OCI-LY7 (cell line): ENCODE results near the gene ATP1B2. TPM values are rescaled to one million over a fixed set of nuclear protein-coding genes. Genes with fewer than 3 reads are reported as not detected.

Experiments used
- BruUV-seq: library from RNA; stranded (reverse); fragments of 400-500 nt; replicated peaks from 2 replicates; lab custom pipeline; 2021; lab: Mats Ljungman, UMichigan
- CTCF ChIA-PET: fragments of 300-600 bp; sonication (Branson Sonifier 250); formaldehyde crosslinking; loops from one replicate; lab custom pipeline; 2022; ENCODE audit warnings: antibody characterized with exemption; ENCODE audit not compliant: unreplicated experiment; lab: Charles Lee
- POLR2A ChIA-PET: fragments of 300-600 bp; sonication (Branson Sonifier 250); formaldehyde crosslinking; loops from one replicate; lab custom pipeline; 2022; ENCODE audit warnings: antibody characterized with exemption; lab: Charles Lee
- DNase-seq: peaks from one replicate; pipeline ENCODE4 v3.0.0-alpha.2; 2015; ENCODE audit warnings: low spot score
- H2AFZ ChIP-seq: fragments of 200-600 bp; sonication (generic), shearing (Covaris generic); 2 replicates; pipeline ENCODE4 v1.6.1; 2014; ENCODE audit warnings: mild to moderate bottlenecking, antibody characterized with exemption, low read length, moderate library complexity
- H3K27ac ChIP-seq: fragments of 200-600 bp; sonication (generic); 2 replicates; pipeline ENCODE4 v1.5.1; 2014; ENCODE audit warnings: mixed run types, low read depth, mild to moderate bottlenecking, moderate library complexity, low read length, inconsistent platforms; ENCODE audit not compliant: poor library complexity, severe bottlenecking
- H3K36me3 ChIP-seq: fragments of 200-600 bp; sonication (generic); 2 replicates; pipeline ENCODE4 v1.6.1; 2014; ENCODE audit warnings: mild to moderate bottlenecking, antibody characterized with exemption, low read length, moderate library complexity, mixed read lengths; ENCODE audit not compliant: insufficient read depth
- H3K4me1 ChIP-seq: fragments of 200-600 bp; sonication (generic); 2 replicates; pipeline ENCODE4 v1.5.1; 2014; ENCODE audit warnings: mild to moderate bottlenecking, low read length; ENCODE audit not compliant: insufficient read depth, poor library complexity, severe bottlenecking
- H3K4me2 ChIP-seq: fragments of 200-600 bp; sonication (generic); 2 replicates; pipeline ENCODE4 v1.6.1; 2014; ENCODE audit warnings: mild to moderate bottlenecking, low read length
- H3K4me3 ChIP-seq: fragments of 200-600 bp; sonication (generic); 2 replicates; pipeline ENCODE4 v1.5.1; 2014; ENCODE audit warnings: mild to moderate bottlenecking, low read depth, low read length; ENCODE audit not compliant: poor library complexity, severe bottlenecking
- H3K79me2 ChIP-seq: fragments of 200-600 bp; sonication (generic); 2 replicates; pipeline ENCODE4 v1.6.1; 2016; ENCODE audit warnings: low read depth, mild to moderate bottlenecking, low read length, moderate library complexity, mixed read lengths; ENCODE audit not compliant: insufficient read depth
- H3K9me2 ChIP-seq: fragments of 200-600 bp; sonication (generic); 2 replicates; pipeline ENCODE4 v1.6.1; 2016; ENCODE audit warnings: mild to moderate bottlenecking, low read length, mixed read lengths; ENCODE audit not compliant: insufficient read depth
- H3K9me3 ChIP-seq: fragments of 200-600 bp; sonication (generic); 2 replicates; pipeline ENCODE4 v1.6.1; 2014; ENCODE audit warnings: mild to moderate bottlenecking, mixed run types, low read length, mixed read lengths
- H4K20me1 ChIP-seq: fragments of 200-600 bp; sonication (generic); 2 replicates; pipeline ENCODE4 v1.6.1; 2014; ENCODE audit warnings: mild to moderate bottlenecking, antibody characterized with exemption, low read length, moderate library complexity, mixed read lengths; ENCODE audit not compliant: insufficient read depth
- CTCF ChIP-seq: fragments of 200-600 bp; sonication (generic); conservative IDR thresholded peaks from 2 replicates; pipeline ENCODE4 v1.5.1; 2014; ENCODE audit warnings: mild to moderate bottlenecking, antibody characterized with exemption, low read length, moderate library complexity, mixed read lengths
- EZH2phosphoT487 ChIP-seq: fragments of 200-600 bp; sonication (generic); IDR thresholded peaks from 2 replicates; pipeline ENCODE4 v1.6.1; 2018; ENCODE audit warnings: low read depth, borderline replicate concordance, mild to moderate bottlenecking, mixed run types, antibody characterized with exemption, low read length, moderate library complexity, mixed read lengths
- intact Hi-C: fragments of 100-400 bp; cut with micrococcal nuclease; formaldehyde crosslinking; loops from one replicate; pipeline ENCODE4 v1.10.0; 2022; ENCODE audit not compliant: unreplicated experiment
- total RNA-seq, 2 experiments: library from RNA; depleted of rRNA in 1 of 2; stranded (reverse); fragments of >200 nt in 1 of 2; shearing (Covaris generic) in 1 of 2; gene quantifications; 2 replicates each; pipeline ENCODE4 v1.2.3, GENCODE V29; 2014 to 2022

ATP1B2 gene
- total RNA-seq, 2 experiments from 2014 or later, result not detected

DNA sequence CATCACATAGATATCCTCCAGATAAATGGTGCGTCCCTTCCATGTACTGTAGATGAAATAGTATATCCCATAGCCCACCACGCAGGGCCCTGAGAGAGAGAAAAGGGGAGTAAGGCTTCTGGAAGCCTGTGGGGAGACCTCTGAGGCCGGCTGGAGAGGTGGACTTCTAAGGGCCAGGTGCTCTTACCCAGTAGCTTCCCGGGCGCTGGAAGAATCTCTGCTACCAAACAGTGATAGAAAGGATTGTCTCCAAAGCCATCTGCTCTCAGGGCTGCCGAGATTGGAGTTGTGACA, 23.8 kb upstream of the ATP1B2 start:
- H3K9me3 ChIP-seq, result no peaks in the 10 kb centered on the region
- H3K79me2 ChIP-seq, result no peaks in the 10 kb centered on the region
- intact Hi-C loops, result loop anchor here (2.0 kb wide), 1 partner anchor 60 kb away; the partner anchor contains the start of gene TP53
- no peaks in the 10 kb centered on the region for H4K20me1 ChIP-seq
- peak overlapping the region; percentile 74 for H3K4me2 ChIP-seq
- peaks cover 4% of the 10 kb centered on the region for H3K4me1 ChIP-seq
- TF ChIP-seq CTCF (no peak), EZH2phosphoT487 (no peak)
- peak overlapping the region; percentile 75 for H3K4me3 ChIP-seq
- no peaks in the 10 kb centered on the region for H3K9me2 ChIP-seq
- peak overlapping the region; percentile 73; the same call in 1 of the 2 replicates for H2AFZ ChIP-seq
- BruUV-seq, result no TSS peak
- POLR2A ChIA-PET, result interaction anchor here (0.6 to 1.7 kb wide), 3 partner anchors 12 to 58 kb away, joined by 3 to 5 read pairs (median 4); partner anchors contain the start of gene FXR2
- DNase-seq, result no peak
- H3K27ac ChIP-seq, result no peak overlapping the region
- CTCF ChIA-PET, result no interaction called here
- no peaks in the 10 kb centered on the region for H3K36me3 ChIP-seq

DNA sequence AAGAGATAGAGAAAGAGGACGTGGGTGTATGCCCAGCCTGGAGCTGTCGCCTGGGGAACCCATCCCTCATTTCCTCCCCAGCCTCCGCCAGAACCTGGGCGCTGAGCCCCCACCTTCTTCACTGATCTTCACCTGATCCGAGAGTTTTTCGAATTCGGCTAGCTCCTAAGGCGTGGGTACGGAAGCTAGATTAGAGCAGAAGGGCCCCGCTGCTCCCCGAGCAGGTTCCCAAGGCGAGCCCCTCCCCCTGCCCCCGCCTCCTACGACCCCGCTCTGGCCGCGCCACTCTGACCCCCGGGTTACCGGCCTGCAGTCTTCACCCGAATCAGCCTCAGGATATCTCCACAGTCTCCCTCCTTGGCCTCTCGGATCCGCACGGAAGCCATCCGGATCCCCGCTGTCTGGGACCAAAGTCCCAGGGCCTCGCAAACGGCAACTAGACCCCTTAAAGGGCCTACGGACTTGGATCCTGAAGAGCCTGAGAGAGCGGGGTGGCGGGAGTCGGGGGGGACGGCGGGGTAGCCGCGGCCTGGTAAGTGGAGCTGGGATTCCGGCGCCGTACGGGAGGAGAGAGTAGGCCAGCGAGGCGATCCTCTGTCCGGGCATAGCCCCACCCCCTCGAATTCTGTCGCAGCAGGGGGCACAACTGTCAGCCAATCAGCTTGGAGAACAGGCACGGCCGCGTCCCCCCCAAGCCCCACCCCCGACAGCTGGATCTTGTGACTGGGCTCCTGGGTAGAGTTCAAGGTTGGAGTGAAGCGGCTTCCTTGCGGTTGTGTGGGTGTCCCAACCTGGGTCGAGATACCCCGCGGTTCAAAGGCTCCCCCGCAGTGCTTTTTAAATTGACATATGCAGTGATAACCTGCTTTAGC, 23.2 kb upstream of the ATP1B2 start, which contains the start of gene SAT2:
Gene SAT2, minus strand, starts transcription at position 572 of the 872 bp plus-strand sequence. Its CDS starts 186 bp downstream, at position 386.
- H2AFZ ChIP-seq, result peak within 1 kb of the TSS; percentile 73
- H3K36me3 ChIP-seq, result no peaks in the 10 kb centered on the region
- peak; percentile 82 for DNase-seq
- POLR2A ChIA-PET, result interaction anchor here (0.5 to 1.7 kb wide), 6 partner anchors 13 to 252 kb away, joined by 3 to 6 read pairs (median 4); partner anchors contain the start of genes FXR2 and TP53
- no peak within 1 kb of the TSS for H3K27ac ChIP-seq
- H3K79me2 ChIP-seq, result no peaks in the 10 kb centered on the region
- peak within 1 kb of the TSS; percentile 74 for H3K4me2 ChIP-seq
- H4K20me1 ChIP-seq, result no peaks in the 10 kb centered on the region
- no TSS peak for BruUV-seq
- intact Hi-C loops, result loop anchor here (2.0 kb wide), 1 partner anchor 59 kb away; the partner anchor contains the start of gene TP53
- peak within 1 kb of the TSS; percentile 75 for H3K4me3 ChIP-seq
- no peaks in the 10 kb centered on the region for H3K9me3 ChIP-seq
- peaks cover 4% of the 10 kb centered on the region for H3K4me1 ChIP-seq
- H3K9me2 ChIP-seq, result no peaks in the 10 kb centered on the region
- CTCF ChIA-PET, result no interaction called here
- TF ChIP-seq EZH2phosphoT487 (no peak), CTCF (no peak)
